Esophagus muscularis mucosa (tissue), 4 donors: ENCODE data around the gene INPP4B.

Experiments
- CTCF ChIP-seq, 3 experiments: fragments of 200-600 bp in 2 of 3; fragments of 450-650 bp in 1 of 3; sonication (generic) in 2 of 3; IDR thresholded peaks; one replicate each; pipeline ENCODE4 v1.5.1; 2017 to 2019; ENCODE audit warnings: antibody characterized with exemption in 3 of 3, mild to moderate bottlenecking in 2 of 3, moderate library complexity in 1 of 3
- EP300 ChIP-seq: sonication (generic); formaldehyde crosslinking; IDR thresholded peaks from one replicate; pipeline ENCODE4 v1.6.1; 2017; ENCODE audit warnings: antibody characterized with exemption
- POLR2A ChIP-seq: fragments of 450-650 bp; IDR thresholded peaks from one replicate; pipeline ENCODE4 v1.6.1; 2017; ENCODE audit warnings: antibody characterized with exemption, moderate library complexity, mild to moderate bottlenecking, low read depth

GRCh38 chr4:142428715-142429114 is 417.4 kb downstream of the INPP4B start:
- TF ChIP-seq CTCF (IDR thresholded peaks at IDR 0.05) (no peak), EP300 (no peak), POLR2A (no peak)
